Fibroblast of mammary gland (primary cell): ENCODE data around the gene FHDC1.

ENCODE experiments used
- DNase-seq: peaks from one replicate; pipeline ENCODE4 v3.0.0-alpha.2; 2010; ENCODE audit warnings: low read depth
- H3K4me3 ChIP-seq: 2 replicates; pipeline ENCODE4 v1.5.1; 2011; ENCODE audit warnings: low read depth, mild to moderate bottlenecking, low read length, moderate library complexity; ENCODE audit not compliant: control insufficient read depth
- CTCF ChIP-seq: conservative IDR thresholded peaks from 2 replicates; pipeline ENCODE4 v1.5.1; 2011; ENCODE audit warnings: low read depth, low read length, inconsistent platforms; ENCODE audit not compliant: control insufficient read depth, insufficient read depth

Gene FHDC1

GRCh38 chr4:152900395-152900794 is 35.7 kb upstream of the FHDC1 start:
- DNase-seq = no peak
- H3K4me3 ChIP-seq = no peak overlapping the region
- no peak for TF ChIP-seq CTCF

- TF ChIP-seq CTCF = no peak
- DNase-seq = no peak
- no peak overlapping the region for H3K4me3 ChIP-seq
Observed at GRCh38 chr4:152901205-152901604, 34.9 kb upstream of the FHDC1 start.

- no peak overlapping the region for H3K4me3 ChIP-seq
- no peak for DNase-seq
- TF ChIP-seq CTCF = no peak
Observed at GRCh38 chr4:152903658-152904057, 32.5 kb upstream of the FHDC1 start.

- no peak for TF ChIP-seq CTCF
- no peak for DNase-seq
- H3K4me3 ChIP-seq = no peak overlapping the region
Observed at GRCh38 chr4:152909901-152910300, 26.2 kb upstream of the FHDC1 start.

GRCh38 chr4:152910521-152910920 is 25.6 kb upstream of the FHDC1 start:
- TF ChIP-seq CTCF = no peak
- no peak overlapping the region for H3K4me3 ChIP-seq
- no peak for DNase-seq

- no peak overlapping the region for H3K4me3 ChIP-seq
- DNase-seq = no peak
- no peak for TF ChIP-seq CTCF
Observed at GRCh38 chr4:152917543-152918395, 18.4 kb upstream of the FHDC1 start.
